GM21447 (cell line): ENCODE results near the gene SGCE.
"Not testable (repeated sequence)": the region's sequence is repeated elsewhere in the genome, so short reads cannot be mapped to it uniquely, and the experiment has no call there.

Experiments used
- ATAC-seq: cut with Tn5 transposase; IDR thresholded peaks from one replicate; pipeline ENCODE4 v1.9.1; 2021; ENCODE audit not compliant: unreplicated experiment

The SGCE gene, protein sequence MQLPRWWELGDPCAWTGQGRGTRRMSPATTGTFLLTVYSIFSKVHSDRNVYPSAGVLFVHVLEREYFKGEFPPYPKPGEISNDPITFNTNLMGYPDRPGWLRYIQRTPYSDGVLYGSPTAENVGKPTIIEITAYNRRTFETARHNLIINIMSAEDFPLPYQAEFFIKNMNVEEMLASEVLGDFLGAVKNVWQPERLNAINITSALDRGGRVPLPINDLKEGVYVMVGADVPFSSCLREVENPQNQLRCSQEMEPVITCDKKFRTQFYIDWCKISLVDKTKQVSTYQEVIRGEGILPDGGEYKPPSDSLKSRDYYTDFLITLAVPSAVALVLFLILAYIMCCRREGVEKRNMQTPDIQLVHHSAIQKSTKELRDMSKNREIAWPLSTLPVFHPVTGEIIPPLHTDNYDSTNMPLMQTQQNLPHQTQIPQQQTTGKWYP

GRCh38 chr7:94655848-94656657 is at the start of gene SGCE:
TSS of gene SGCE (minus strand) at chr7:94656133. CDS start at chr7:94656098, 35 bp downstream.
- no peak for ATAC-seq

- not testable (repeated sequence) for ATAC-seq
Observed at GRCh38 chr7:94705155-94706021, 49.5 kb upstream of the SGCE start.

DNA sequence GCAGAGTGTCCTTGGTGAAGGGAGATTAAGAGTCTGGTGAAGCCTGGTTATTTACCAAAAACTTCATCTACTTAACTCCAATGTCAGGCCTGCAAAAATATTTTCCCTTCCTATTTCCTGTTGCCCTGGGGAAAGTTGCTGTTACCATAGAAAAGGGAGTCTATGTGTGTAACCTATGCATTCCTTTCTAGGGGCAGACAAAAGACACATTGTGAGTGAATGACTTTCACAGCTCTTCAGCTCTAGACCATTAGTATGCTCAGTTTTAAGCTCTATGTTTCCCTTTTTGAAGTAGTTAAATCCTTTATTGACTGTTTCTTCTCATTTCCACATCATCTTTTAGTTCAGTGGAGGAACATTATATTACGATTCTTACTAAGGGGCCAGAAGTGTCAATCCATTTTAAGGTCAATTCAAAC is 45.6 kb upstream of the SGCE start:
- no peak for ATAC-seq

GRCh38 chr7:94700926-94701554 is 45.1 kb upstream of the SGCE start:
- no peak for ATAC-seq

- no peak for ATAC-seq
Observed at GRCh38 chr7:94698275-94698674, 42.3 kb upstream of the SGCE start.

- ATAC-seq: no peak
Observed at GRCh38 chr7:94697035-94697974, 41.4 kb upstream of the SGCE start.

DNA sequence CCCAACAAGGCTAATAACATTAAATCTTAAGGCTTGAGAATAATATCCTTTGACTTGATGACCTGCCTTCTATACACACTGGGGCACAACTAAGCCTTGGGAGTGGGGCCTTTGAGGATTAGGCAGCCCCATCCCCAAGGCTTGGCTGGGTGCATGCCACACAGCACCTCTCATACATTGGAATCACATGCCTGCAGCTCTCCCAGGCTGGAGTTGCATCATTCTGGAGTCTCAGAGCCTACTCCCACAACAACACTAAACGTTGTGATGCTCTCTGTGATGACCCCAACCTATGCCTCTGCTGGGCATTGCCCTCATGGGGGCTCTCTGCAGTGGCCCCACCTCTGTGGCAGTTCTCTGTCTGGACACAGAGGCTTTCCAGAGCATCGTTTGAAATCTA is 31.9 kb upstream of the SGCE start:
- no peak for ATAC-seq

- no peak for ATAC-seq
Observed at GRCh38 chr7:94687076-94687475, 31.1 kb upstream of the SGCE start.

DNA sequence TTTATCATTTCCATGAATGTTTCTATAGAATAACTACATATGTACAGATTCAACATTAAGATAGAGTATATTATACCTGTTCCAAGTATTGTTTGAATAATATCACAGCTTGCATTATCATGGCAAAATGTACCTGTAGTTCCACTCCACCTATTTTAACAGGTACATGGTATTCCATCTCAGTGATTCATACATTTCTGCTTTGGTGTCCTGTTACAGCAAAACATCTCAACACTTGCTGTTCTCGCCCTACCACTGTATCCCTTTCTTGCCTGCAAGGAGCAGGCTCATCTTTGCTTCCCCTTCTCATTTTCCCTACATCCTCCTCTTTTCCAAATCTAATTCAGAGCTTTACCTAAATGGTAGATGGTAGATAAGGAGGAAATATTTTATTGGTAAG is 27.1 kb upstream of the SGCE start:
- ATAC-seq: no peak

- ATAC-seq: no peak
Observed at GRCh38 chr7:94679358-94679757, 23.4 kb upstream of the SGCE start.

GRCh38 chr7:94676431-94676830 is 20.5 kb upstream of the SGCE start:
- ATAC-seq: no peak

DNA sequence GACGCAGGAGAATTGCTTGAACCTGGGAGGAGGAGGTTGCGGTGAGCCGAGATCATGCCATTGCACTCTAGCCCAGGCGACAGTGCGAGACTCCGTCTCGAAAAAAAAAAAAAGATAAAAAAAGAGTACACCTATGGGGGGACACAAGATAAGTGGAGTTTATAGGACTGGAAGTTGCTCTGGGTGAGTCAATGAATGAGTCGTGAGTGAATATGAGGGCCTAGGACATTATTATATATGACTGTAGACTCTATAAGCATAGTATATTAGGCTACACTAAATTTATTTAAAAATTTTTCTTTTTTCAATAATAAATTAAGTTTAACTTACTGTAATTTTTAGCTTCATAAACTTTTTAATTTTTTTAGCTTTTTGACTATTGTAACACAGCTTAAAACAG is 19.4 kb upstream of the SGCE start:
- no peak for ATAC-seq

DNA sequence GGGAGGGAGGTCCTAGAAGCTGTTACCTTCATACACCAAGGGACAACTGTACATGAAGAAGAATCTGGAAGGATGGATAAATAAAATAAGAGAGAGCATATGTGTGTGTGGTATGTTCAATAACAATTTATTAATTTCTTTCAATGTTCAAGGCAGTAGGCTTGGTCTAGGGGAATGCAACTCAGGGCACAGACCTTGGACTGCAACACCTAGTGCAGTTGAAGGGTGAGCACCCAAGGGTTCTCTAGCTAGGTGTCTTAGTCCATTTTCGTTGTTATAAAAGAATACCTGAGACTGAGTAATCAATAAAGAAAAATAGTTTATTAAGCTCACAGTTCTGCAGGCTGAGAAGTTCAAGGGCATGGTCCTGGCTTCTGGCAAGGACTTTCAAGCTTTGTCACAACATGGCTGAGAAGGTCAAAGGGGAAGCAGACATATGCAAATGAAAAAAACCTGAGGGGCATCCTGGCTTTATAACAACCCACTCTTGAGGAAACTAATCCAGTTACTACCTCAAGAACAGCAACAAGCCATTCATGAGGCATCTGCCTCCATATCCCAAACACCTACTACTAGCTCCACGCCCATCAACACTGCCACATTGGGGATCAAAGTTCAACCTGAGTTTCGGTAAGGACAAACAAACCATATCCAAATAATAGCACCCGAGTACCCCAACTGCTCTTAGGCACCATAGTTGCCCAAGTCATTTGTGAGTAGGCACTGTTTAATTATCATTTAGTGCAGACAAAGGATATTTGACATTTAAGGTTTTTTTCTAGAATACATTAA is 15.7 kb upstream of the SGCE start:
- no peak for ATAC-seq

DNA sequence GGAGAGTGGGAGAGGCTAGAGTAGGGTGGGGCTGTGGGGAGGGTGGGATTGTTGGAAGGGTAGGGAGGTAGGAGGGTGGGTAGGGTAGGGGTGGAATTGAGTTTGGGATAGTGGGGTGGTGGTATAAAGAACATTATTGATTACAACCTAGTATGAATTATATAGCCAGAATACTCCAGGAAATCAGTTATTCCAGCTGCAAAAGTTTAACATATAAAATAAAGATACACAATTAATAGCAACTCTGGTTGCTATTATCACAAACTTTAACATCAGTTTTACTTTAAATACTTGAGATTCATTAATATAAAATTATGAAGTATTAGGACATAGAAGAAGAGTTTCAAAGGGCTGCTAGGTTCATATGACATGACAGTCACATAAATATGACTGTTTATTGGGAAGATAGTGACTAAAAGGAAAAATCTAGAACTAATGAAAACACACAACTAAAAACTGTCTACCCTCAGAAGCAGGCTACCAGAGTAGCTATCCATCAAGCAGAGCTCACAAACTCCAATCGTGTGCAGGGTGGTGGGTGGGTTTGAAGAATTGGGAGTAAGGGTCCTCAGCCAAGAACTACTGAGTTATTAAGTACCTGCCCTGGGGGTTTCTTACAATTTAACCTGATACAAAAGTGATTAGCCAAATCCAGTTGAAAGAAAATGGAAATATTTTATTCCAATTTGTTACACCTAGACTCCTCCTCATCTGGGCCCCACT is 14.0 kb upstream of the SGCE start:
- ATAC-seq: no peak

GRCh38 chr7:94666879-94667587 is 11.1 kb upstream of the SGCE start:
- ATAC-seq: no peak

GRCh38 chr7:94665426-94665825 is 9.5 kb upstream of the SGCE start:
- no peak for ATAC-seq

DNA sequence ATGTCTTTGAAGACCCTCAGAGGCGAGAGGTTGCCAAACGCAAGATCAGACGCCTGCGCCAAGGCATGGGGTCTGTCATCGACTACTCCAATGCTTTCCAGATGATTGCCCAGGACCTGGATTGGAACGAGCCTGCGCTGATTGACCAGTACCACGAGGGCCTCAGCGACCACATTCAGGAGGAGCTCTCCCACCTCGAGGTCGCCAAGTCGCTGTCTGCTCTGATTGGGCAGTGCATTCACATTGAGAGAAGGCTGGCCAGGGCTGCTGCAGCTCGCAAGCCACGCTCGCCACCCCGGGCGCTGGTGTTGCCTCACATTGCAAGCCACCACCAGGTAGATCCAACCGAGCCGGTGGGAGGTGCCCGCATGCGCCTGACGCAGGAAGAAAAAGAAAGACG is 8.1 kb upstream of the SGCE start:
- ATAC-seq: no peak

- ATAC-seq: no peak
Observed at GRCh38 chr7:94662548-94662947, 6.6 kb upstream of the SGCE start.
